Neural cell (in vitro differentiated cells): ENCODE data around the gene AEBP2. TPM values are rescaled to one million over a fixed set of nuclear protein-coding genes. Genes with fewer than 3 reads are reported as not detected.

Experiments used
- H2AFZ ChIP-seq: fragments of 200-600, 300-800 bp; sonication (generic), shearing (Covaris generic); 2 replicates; pipeline ENCODE4 v1.6.0; 2014; ENCODE audit warnings: low read depth, mild to moderate bottlenecking, antibody characterized with exemption, low read length, moderate library complexity
- H3F3A ChIP-seq: fragments of 200-600 bp; shearing (Covaris generic); 2 replicates; pipeline ENCODE4 v1.6.1; 2016; ENCODE audit warnings: mild to moderate bottlenecking, moderate library complexity, mixed read lengths, antibody characterized with exemption, low read length; ENCODE audit not compliant: insufficient read depth, poor library complexity, severe bottlenecking
- H3K27ac ChIP-seq: fragments of 200-600, 300-800 bp; sonication (generic), shearing (Covaris generic); 2 replicates; pipeline ENCODE4 v1.5.1; 2014; ENCODE audit warnings: mild to moderate bottlenecking, low read length, moderate library complexity
- H3K27me3 ChIP-seq: fragments of 300-800, 200-600 bp; sonication (generic), shearing (Covaris generic); 2 replicates; pipeline ENCODE4 v1.6.0; 2014; ENCODE audit warnings: mild to moderate bottlenecking, low read depth, low read length, moderate library complexity; ENCODE audit not compliant: insufficient read depth
- H3K36me3 ChIP-seq: fragments of 300-800, 200-600 bp; sonication (generic), shearing (Covaris generic); 2 replicates; pipeline ENCODE4 v1.5.1; 2014; ENCODE audit warnings: mild to moderate bottlenecking, antibody characterized with exemption, low read length, moderate library complexity; ENCODE audit not compliant: insufficient read depth
- H3K4me2 ChIP-seq: fragments of 300-800, 200-600 bp; sonication (generic), shearing (Covaris generic); 2 replicates; pipeline ENCODE4 v1.6.0; 2014; ENCODE audit warnings: mild to moderate bottlenecking, low read length
- H3K4me3 ChIP-seq: fragments of 300-800, 200-600 bp; sonication (generic), shearing (Covaris generic); 2 replicates; pipeline ENCODE4 v1.5.1; 2014; ENCODE audit warnings: mild to moderate bottlenecking, low read length, moderate library complexity
- H3K79me2 ChIP-seq: fragments of 200-600 bp; shearing (Covaris generic); replicated peaks from 2 replicates; pipeline ENCODE4 v1.6.0; 2014; ENCODE audit warnings: mild to moderate bottlenecking, low read length, moderate library complexity; ENCODE audit not compliant: insufficient read depth
- H3K9ac ChIP-seq: fragments of 300-800, 200-600 bp; sonication (generic), shearing (Covaris generic); 2 replicates; pipeline ENCODE4 v1.6.1; 2016; ENCODE audit warnings: mild to moderate bottlenecking, low read length, mixed read lengths
- H3K9me2 ChIP-seq: fragments of 200-600 bp; shearing (Covaris generic); 2 replicates; pipeline ENCODE4 v1.6.1; 2016; ENCODE audit warnings: mild to moderate bottlenecking, low read length, mixed read lengths; ENCODE audit not compliant: insufficient read depth
- H3K9me3 ChIP-seq: fragments of 200-600, 300-800 bp; sonication (generic), shearing (Covaris generic); 2 replicates; pipeline ENCODE4 v1.6.1; 2016; ENCODE audit warnings: mild to moderate bottlenecking, mixed run types, low read length, moderate library complexity, mixed read lengths
- H4K20me1 ChIP-seq: fragments of 200-600 bp; shearing (Covaris generic); 2 replicates; pipeline ENCODE4 v1.6.1; 2016; ENCODE audit warnings: mild to moderate bottlenecking, mixed run types; ENCODE audit not compliant: insufficient read depth
- CTCF ChIP-seq: fragments of 450-650 bp; IDR thresholded peaks from 2 replicates; pipeline ENCODE4 v1.5.1; 2014; ENCODE audit warnings: antibody characterized with exemption, mild to moderate bottlenecking, moderate library complexity; ENCODE audit not compliant: poor library complexity, severe bottlenecking
- EP300 ChIP-seq: fragments of 450-650 bp; conservative IDR thresholded peaks from 2 replicates; pipeline ENCODE4 v1.6.1; 2014; ENCODE audit warnings: antibody characterized with exemption, mild to moderate bottlenecking, moderate library complexity; ENCODE audit not compliant: poor library complexity, severe bottlenecking
- EZH2 ChIP-seq: fragments of 200-600, 300-800 bp; shearing (Covaris generic), sonication (generic); IDR thresholded peaks from 2 replicates; pipeline ENCODE4 v1.6.1; 2014; ENCODE audit warnings: antibody characterized with exemption, low read length, borderline replicate concordance, mild to moderate bottlenecking; ENCODE audit not compliant: insufficient read depth, poor library complexity, severe bottlenecking
- MXI1 ChIP-seq: fragments of 450-650 bp; conservative IDR thresholded peaks from 2 replicates; pipeline ENCODE4 v1.6.1; 2014; ENCODE audit warnings: antibody characterized with exemption, mild to moderate bottlenecking; ENCODE audit not compliant: poor library complexity, severe bottlenecking
- POLR2AphosphoS5 ChIP-seq: IDR thresholded peaks from 2 replicates; pipeline ENCODE4 v1.6.1; 2012
- RAD21 ChIP-seq: fragments of 450-650 bp; conservative IDR thresholded peaks from 2 replicates; pipeline ENCODE4 v1.6.1; 2014; ENCODE audit warnings: antibody characterized with exemption, mild to moderate bottlenecking, moderate library complexity
- SMC3 ChIP-seq: fragments of 450-650 bp; conservative IDR thresholded peaks from 2 replicates; pipeline ENCODE4 v1.6.1; 2014; ENCODE audit warnings: antibody characterized with exemption, mild to moderate bottlenecking, moderate library complexity; ENCODE audit not compliant: poor library complexity
- TAF1 ChIP-seq: IDR thresholded peaks from 2 replicates; pipeline ENCODE4 v1.6.1; 2012; ENCODE audit warnings: low read depth
- polyA plus RNA-seq: library from polyadenylated mRNA; depleted of rRNA; stranded (reverse); fragments of >200 nt; gene quantifications from 2 replicates; pipeline ENCODE4 v1.2.3, GENCODE V29; 2014
- TF ChIP-seq, protein P1 (sequence below): IDR thresholded peaks from 2 replicates; pipeline ENCODE4 v1.6.1; 2012; ENCODE audit warnings: borderline replicate concordance

The AEBP2 gene
- polyA plus RNA-seq, 1 donor from 2014 or later: 20.5 TPM

DNA sequence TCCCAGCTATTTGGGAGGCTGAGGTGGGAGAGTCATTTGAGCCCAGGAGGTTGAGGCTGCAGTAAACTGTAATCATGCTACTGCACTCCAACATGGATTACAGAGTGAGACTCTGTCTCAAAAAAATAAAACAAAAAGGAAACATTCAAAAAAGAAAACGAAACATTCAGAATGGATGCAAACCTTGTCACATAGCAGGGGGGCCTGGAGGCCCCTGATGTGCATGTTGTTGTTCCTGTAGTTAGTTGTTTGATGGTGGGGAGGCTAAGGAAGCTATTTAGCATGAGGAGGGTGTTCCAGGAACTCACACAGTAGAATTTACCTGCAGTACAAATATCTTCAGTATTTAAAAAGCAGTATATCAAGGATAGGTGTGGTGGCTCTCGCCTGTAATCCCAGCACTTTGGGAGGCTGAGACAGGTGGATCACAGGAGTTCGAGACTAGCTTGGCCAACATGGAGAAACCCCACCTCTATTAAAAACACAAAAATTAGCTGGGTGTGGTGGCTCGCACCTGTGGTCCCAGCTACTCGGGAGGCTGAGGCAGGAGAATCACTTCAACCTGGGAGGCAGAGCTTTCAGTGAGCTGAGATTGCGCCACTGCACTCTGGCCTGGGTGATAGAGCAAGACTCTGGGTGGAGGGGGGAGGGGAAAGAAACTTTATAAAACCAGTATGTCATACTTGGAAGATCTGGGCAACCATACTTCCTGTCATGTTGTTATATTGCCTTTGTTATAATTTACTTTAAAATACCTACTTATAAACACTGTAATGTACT is 17.6 kb upstream of the AEBP2 start:
- Histone ChIP-seq H3K9ac (no peak overlapping the region), H3K4me3 (no peak overlapping the region), H3K9me2 (no peaks in the 10 kb centered on the region), H3K36me3 (no peaks in the 10 kb centered on the region), H3K9me3 (no peaks in the 10 kb centered on the region), H3K27ac (no peak overlapping the region), H3F3A (no peaks in the 10 kb centered on the region), H3K79me2 (no peaks in the 10 kb centered on the region), H2AFZ (no peak overlapping the region), H3K4me2 (no peak overlapping the region), H3K27me3 (no peaks in the 10 kb centered on the region), H4K20me1 (no peaks in the 10 kb centered on the region)
- TF ChIP-seq EP300 (no peak), CTCF (no peak), POLR2AphosphoS5 (no peak), SMC3 (no peak), MXI1 (no peak), RAD21 (no peak), EZH2 (no peak), TAF1 (no peak)
- TF ChIP-seq, protein P1, sequence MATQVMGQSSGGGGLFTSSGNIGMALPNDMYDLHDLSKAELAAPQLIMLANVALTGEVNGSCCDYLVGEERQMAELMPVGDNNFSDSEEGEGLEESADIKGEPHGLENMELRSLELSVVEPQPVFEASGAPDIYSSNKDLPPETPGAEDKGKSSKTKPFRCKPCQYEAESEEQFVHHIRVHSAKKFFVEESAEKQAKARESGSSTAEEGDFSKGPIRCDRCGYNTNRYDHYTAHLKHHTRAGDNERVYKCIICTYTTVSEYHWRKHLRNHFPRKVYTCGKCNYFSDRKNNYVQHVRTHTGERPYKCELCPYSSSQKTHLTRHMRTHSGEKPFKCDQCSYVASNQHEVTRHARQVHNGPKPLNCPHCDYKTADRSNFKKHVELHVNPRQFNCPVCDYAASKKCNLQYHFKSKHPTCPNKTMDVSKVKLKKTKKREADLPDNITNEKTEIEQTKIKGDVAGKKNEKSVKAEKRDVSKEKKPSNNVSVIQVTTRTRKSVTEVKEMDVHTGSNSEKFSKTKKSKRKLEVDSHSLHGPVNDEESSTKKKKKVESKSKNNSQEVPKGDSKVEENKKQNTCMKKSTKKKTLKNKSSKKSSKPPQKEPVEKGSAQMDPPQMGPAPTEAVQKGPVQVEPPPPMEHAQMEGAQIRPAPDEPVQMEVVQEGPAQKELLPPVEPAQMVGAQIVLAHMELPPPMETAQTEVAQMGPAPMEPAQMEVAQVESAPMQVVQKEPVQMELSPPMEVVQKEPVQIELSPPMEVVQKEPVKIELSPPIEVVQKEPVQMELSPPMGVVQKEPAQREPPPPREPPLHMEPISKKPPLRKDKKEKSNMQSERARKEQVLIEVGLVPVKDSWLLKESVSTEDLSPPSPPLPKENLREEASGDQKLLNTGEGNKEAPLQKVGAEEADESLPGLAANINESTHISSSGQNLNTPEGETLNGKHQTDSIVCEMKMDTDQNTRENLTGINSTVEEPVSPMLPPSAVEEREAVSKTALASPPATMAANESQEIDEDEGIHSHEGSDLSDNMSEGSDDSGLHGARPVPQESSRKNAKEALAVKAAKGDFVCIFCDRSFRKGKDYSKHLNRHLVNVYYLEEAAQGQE: no peak

- TF ChIP-seq MXI1: no peak
- no peak for TF ChIP-seq EZH2
- TF ChIP-seq CTCF: no peak
- no peak for TF ChIP-seq TAF1
- TF ChIP-seq POLR2AphosphoS5: no peak
- TF ChIP-seq, protein P1: no peak
- no peak for TF ChIP-seq RAD21
- no peak for TF ChIP-seq EP300
- TF ChIP-seq SMC3: no peak
These were observed 15.9 kb upstream of the AEBP2 start for GRCh38 chr12:19423166-19423930.

More at GRCh38 chr12:19423166-19423930, 15.9 kb upstream of the AEBP2 start:
- Histone ChIP-seq H3K9ac (no peak overlapping the region), H3K27ac (no peak overlapping the region), H3F3A (no peaks in the 10 kb centered on the region), H4K20me1 (no peaks in the 10 kb centered on the region), H3K4me3 (no peak overlapping the region), H2AFZ (no peak overlapping the region), H3K9me3 (no peaks in the 10 kb centered on the region), H3K79me2 (no peaks in the 10 kb centered on the region), H3K9me2 (no peaks in the 10 kb centered on the region), H3K27me3 (no peaks in the 10 kb centered on the region), H3K36me3 (no peaks in the 10 kb centered on the region), H3K4me2 (no peak overlapping the region)
